Measurements from ENCODE around the gene OTOA.

Gene OTOA

GRCh38 chr16:21663889-21664647 is at the start of gene OTOA:
TSS of gene OTOA (plus strand) at chr16:21663968. CDS start at chr16:21678515, 14,547 bp downstream.
- H3K36me3 ChIP-seq (ENCODE audit: control insufficient read depth, insufficient read depth, low read length), result no peaks in the 10 kb centered on the region
- no peak within 1 kb of the TSS for H3K4me3 ChIP-seq (ENCODE audit: low read depth, low read length)
- no peaks in the 10 kb centered on the region for H3K27me3 ChIP-seq (ENCODE audit: control insufficient read depth, insufficient read depth, low read length)
- no peak for TF ChIP-seq CTCF (IDR thresholded peaks at IDR 0.05)
- peak within 1 kb of the TSS; percentile 48 for H2AFZ ChIP-seq
- H3K9me3 ChIP-seq (ENCODE audit: control insufficient read depth, low read length), result no peaks in the 10 kb centered on the region
- no peak within 1 kb of the TSS for H3K27ac ChIP-seq
- no peaks in the 10 kb centered on the region for H3K79me2 ChIP-seq
- no peaks in the 10 kb centered on the region for H3K4me1 ChIP-seq
- H3K4me2 ChIP-seq (ENCODE audit: low read length), result peak within 1 kb of the TSS; percentile 33
- no peak within 1 kb of the TSS for H3K9ac ChIP-seq

- no peak overlapping the region for H3K27ac ChIP-seq
- peaks cover 37% of the 10 kb centered on the region for H3K4me1 ChIP-seq
- no peak for TF ChIP-seq CTCF (IDR thresholded peaks at IDR 0.05)
- H3K4me2 ChIP-seq (ENCODE audit: low read length), result no peak overlapping the region
- peaks cover 46% of the 10 kb centered on the region for H3K79me2 ChIP-seq
- H3K4me3 ChIP-seq (ENCODE audit: low read depth, low read length), result no peak overlapping the region
- no peak overlapping the region for H3K9ac ChIP-seq
- H3K27me3 ChIP-seq (ENCODE audit: control insufficient read depth, insufficient read depth, low read length), result no peaks in the 10 kb centered on the region
- no peaks in the 10 kb centered on the region for H3K9me3 ChIP-seq (ENCODE audit: control insufficient read depth, low read length)
- H3K36me3 ChIP-seq (ENCODE audit: control insufficient read depth, insufficient read depth, low read length), result no peaks in the 10 kb centered on the region
- no peak overlapping the region for H2AFZ ChIP-seq
These were observed 48.9 kb upstream of the OTOA start for GRCh38 chr16:21614896-21615295.

- no peak for TF ChIP-seq CTCF (IDR thresholded peaks at IDR 0.05)
- Histone ChIP-seq H3K4me3 (ENCODE audit: low read depth, low read length) (no peak overlapping the region), H3K27me3 (ENCODE audit: control insufficient read depth, insufficient read depth, low read length) (no peaks in the 10 kb centered on the region), H3K79me2 (peaks cover 45% of the 10 kb centered on the region), H3K27ac (no peak overlapping the region), H3K9me3 (ENCODE audit: control insufficient read depth, low read length) (no peaks in the 10 kb centered on the region), H2AFZ (no peak overlapping the region), H3K4me1 (peaks cover 17% of the 10 kb centered on the region), H3K36me3 (ENCODE audit: control insufficient read depth, insufficient read depth, low read length) (no peaks in the 10 kb centered on the region), H3K4me2 (ENCODE audit: low read length) (no peak overlapping the region), H3K9ac (no peak overlapping the region)
These were observed 46.2 kb upstream of the OTOA start for GRCh38 chr16:21617607-21618006.

- H3K9ac ChIP-seq, result no peak overlapping the region
- no peaks in the 10 kb centered on the region for H3K27me3 ChIP-seq (ENCODE audit: control insufficient read depth, insufficient read depth, low read length)
- no peak overlapping the region for H3K4me2 ChIP-seq (ENCODE audit: low read length)
- H2AFZ ChIP-seq, result no peak overlapping the region
- H3K27ac ChIP-seq, result no peak overlapping the region
- no peaks in the 10 kb centered on the region for H3K9me3 ChIP-seq (ENCODE audit: control insufficient read depth, low read length)
- TF ChIP-seq CTCF (IDR thresholded peaks at IDR 0.05), result no peak
- H3K79me2 ChIP-seq, result peaks cover 43% of the 10 kb centered on the region
- H3K4me1 ChIP-seq, result peaks cover 14% of the 10 kb centered on the region
- H3K4me3 ChIP-seq (ENCODE audit: low read depth, low read length), result no peak overlapping the region
- H3K36me3 ChIP-seq (ENCODE audit: control insufficient read depth, insufficient read depth, low read length), result no peaks in the 10 kb centered on the region
These were observed 45.5 kb upstream of the OTOA start for GRCh38 chr16:21618281-21618680.

Data from parathyroid adenoma (tissue), 2 donors.